Limb (tissue), 2 donors: ENCODE data around the gene SPSB3.

Experiments used
- DNase-seq, 2 donors: peaks; one replicate each; pipeline ENCODE4 v3.0.0-alpha.2; 2016; ENCODE audit errors: extremely low spot score in 2 of 2

SPSB3 gene

DNA sequence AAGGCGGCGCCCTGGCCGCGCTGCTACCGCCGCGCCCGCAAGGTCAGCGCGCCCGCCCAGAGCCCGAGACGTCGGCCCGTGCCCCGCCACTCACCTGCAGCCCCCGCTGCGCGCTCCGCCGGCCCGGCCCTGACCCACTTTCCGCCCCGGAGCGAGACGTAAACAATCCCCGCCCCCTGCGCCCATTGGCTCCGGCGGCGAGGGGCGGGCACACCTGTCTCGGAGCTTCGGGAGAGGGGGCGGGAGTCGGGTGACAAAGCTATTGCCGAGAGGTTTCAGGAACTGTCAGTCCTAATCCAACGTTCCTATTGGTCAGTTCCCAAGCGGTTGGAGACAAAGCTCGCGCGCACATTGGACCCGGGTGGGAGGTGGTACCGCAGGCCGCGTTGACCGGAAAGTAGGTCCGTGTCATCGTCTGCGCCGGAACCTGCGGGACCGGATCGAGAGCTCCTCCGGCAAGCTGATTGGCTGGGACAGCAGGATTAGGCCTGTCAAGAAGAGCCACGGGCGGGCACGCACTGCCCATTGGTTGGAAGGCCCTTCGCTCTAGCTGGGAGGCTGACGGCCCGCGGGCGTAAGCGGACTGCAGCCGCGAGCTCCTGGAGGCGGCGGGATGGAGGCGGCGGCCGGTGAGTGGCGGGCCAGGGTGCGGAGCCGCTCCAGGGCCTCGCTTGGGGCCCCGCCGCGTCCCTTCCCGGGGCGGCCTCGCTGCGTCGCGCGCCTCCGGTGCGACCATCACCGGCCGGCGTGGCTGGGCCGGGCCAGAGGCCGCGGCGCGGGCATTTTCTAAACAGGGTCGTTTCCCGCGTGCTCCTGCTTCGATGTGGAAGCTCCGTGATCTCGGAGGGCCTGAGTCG is at the start of gene SPSB3, which contains the start of gene NUBP2:
TSS of gene SPSB3 (minus strand) at position 164 of the 857 bp plus-strand sequence. CDS start 1,088 bp downstream, outside the sequence.
TSS of gene NUBP2 (plus strand) at position 553 of the 857 bp plus-strand sequence. CDS start at position 614, 61 bp downstream.
- peak; percentile 99 to 100 for DNase-seq

DNA sequence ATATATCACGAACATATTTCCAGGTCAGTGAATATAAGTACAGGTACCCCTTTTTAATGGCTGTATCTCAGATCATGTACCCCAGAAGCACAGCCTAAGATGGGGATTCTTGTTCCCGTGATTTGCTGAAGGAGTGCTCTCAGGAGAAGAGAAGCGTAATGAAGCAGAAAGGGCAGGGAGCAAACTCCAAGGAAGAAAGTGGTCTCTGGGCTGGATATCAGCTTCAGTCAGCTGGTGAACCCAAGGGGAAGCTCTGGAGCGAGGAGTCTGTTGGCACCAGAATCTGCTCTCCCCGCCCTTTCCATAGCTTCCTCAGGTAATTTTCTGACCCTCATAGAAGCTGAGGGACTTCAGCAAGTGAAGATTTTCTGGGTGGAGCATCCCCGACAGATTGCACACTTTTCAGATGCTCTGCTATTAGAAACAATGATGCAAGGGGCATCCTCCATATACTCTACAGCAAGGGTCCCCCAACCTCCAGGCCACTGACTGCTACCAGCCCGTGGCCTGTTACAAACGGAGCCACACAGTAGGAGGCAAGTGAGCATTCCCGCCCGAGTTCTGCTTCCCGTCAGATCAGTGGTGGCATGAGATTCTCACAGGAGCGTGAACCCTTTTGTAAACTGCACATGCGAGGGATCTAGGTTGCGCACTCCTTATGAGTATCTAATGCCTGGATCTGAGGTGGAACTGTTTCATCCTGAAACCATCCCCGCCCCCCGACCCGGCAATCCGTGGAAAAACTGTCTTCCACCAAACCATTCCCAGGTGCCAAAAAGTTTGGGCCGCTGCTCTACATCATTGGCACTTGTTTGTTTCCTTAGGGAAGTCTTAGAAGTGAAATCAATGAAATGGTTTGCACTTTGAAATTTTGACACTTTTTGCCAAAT is 49.1 kb upstream of the SPSB3 start:
- DNase-seq: no peak

DNA sequence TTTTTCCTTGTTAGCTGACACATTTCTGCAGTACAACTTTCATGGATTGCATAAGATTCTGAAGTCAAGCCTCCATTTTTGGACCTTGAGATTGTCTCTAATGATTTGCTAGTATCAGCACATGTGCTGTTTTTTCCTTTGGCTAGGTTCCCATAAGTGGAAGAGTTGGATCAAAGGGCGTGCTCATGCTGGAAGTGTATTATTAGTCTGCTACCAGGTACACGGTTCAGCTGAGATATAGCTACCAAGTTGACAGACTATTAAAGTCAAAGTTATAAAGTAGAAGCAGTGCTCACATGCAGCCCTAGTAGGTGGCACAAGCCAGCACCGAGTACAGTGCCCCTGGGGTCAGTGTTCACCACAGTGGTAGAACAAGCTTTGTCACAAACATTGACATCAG is 47.8 kb upstream of the SPSB3 start:
- DNase-seq: no peak

DNA sequence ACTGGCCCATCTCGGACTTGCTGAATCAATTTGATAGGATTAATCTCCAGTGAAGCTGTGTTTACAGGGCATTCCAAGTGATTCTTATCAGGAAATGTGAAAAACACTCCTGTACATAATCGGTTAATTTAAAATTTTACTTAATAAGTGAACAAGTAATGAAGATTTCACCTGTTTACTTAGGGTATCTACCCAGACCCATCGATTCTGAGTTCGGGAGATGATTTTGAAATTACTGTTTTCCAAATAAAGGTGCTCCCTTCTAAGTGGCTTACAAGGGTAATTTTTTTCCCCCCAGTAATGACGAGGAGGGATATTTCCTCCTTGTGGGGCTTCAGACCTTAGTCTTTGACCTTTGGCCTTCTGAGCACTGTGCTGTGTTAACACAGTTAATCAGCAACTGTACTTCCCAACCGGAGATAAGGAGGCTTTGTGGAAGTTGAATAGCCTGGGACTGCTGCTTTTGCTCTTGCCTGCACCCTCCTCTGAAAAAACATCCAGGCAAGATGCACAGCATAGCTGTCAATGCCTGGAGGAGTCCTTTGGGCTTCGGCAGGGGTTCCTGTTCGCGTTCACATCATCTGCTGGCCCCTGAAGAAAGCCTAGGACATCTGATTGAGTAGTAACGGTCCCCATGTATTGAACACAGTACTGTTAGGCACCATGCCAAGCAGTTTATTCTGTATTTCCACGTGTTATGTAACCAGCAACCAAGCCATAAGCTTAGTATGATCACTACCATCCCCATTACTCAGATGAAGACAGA is 46.5 kb upstream of the SPSB3 start:
- no peak for DNase-seq

DNA sequence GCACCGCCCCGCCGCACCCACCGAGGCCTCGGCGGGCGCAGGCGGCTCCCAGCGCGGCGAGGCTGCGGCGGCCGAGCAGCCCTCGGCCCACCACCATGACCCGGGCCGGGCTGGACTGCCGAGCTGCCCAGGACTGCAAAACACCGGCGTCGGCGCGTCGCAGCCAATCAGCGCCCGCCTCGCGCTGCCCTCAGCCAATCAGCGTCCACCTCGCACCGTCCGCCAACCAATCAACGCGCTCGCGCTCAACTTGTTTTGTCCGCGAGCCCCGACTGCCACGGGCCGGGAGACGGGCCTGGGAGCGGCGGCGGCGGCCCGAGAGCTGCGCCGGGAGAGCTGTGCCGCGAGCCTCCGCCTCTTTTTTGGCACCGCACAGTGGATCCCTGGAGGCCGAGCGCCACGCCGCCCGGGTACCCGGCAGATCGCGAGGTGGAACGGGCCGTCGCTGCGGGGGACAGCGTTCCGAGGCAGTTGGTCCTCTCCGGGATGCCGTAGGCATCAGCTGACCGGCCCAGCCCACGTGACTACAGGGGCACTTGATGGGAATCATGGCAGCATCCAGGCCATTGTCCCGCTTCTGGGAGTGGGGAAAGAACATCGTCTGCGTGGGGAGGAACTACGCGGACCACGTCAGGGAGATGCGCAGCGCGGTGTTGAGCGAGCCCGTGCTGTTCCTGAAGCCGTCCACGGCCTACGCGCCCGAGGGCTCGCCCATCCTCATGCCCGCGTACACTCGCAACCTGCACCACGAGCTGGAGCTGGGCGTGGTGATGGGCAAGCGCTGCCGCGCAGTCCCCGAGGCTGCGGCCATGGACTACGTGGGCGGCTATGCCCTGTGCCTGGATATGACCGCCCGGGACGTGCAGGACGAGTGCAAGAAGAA is 44.6 kb upstream of the SPSB3 start, which contains the start of the genes FAHD1 and HAGH:
TSS of gene FAHD1 (plus strand) at position 516 of the 883 bp plus-strand sequence. CDS start at position 549, 33 bp downstream.
TSS of gene HAGH (minus strand) at position 135 of the 883 bp plus-strand sequence. CDS start at position 97, 38 bp downstream.
- peak; percentile 95 to 97 for DNase-seq

DNA sequence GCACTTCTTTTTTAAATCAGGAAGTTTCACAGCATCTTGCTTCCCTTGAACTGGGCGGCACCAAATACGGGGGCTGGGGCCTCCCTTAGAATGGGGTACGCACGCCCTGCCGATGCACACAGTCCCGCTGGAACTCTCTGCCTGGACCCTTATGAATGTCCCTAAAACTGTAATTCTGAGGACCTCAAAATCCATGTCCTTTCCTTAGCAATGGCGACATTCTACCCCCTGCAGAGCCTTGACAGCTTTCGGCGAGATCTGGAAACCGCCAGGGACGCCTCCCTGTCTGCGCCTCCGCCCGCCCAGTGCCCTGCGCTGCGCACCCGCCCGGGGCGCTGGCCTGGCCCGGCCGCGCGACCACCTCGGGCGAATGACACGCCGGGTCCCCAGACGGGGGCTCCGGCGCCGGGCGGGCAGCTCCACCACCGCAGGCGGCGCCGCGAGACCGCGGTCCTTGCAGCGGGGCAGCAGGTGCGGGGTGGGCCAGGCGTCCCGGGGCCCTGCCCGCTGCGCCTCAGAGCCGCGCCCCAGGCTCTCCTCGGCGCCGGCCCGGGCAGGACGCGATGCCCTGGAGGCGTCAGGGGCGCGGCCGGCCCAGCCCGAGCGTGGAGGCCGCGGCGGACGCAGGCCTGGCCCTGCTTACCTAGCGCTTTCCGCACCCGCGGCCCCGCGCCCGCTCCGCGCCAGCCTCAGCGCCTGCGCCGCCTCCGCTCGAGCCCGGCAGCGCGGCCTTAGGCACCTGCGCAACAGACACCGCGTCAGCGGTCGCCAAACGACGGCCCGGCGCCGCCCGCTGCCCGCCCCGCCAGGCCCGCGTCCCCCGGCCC is 43.7 kb upstream of the SPSB3 start:
- DNase-seq: no peak

DNA sequence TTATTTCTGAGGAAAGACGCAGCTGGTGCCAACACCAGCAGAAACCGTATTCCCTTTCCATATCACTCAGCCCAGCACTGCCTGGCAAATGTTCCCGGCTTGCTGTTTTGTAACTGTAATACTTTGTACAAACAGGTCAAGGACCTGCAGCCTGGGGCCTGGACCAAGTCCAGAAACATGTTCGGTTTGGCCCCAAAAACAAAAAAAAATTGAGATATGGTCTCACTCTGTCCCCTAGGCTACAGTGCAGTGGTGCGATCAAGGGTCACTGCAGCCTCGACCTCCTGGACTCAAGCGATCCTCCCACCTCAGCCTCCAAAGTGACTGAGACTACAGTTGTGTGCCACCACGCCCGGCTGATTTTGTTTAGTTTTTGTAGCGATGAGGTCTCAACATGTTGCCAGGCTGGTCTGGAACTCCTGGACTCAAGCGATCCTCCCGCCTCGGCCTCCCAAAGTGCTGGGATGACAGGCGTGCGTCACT is 43.1 kb upstream of the SPSB3 start:
- DNase-seq: no peak

DNA sequence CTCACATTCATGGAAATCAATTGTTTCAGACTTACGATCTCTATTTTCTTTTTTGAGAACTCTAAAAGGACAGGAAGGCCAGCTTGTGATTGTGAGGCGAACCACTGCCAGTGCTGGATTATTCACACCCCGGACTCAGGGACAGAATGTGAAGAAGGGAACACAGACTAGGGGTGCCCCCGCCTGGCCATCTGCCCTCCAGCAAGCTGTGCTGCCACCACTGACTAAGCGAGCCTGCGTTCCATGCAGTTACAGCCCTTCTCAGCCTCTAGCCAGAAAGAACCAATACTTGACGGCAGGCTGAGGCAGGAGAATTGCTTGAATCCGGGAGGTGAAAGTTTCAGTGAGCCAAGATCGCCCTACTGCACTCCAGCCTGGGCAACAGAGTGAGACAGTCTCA is 41.5 kb upstream of the SPSB3 start:
- no peak for DNase-seq

DNA sequence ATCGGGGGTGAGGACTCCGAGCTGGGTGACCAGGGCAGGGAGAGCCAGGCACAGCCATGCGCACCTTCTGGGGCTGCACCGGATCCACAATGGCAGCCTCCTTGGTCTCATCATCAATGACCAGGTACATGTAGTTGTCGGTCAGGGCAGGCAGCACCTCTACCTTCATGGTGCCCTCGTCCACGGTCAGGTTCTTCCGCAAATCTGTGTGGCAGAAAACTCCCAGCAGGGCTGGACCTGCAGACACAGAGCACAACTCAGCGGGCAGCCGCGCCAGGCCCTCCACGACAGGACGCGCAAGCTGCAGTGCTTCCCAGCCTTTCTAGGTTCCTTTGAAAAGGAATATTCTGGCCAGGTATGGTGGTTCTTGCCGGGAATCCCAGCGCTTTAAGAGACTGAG is 40.4 kb upstream of the SPSB3 start:
- no peak for DNase-seq

DNA sequence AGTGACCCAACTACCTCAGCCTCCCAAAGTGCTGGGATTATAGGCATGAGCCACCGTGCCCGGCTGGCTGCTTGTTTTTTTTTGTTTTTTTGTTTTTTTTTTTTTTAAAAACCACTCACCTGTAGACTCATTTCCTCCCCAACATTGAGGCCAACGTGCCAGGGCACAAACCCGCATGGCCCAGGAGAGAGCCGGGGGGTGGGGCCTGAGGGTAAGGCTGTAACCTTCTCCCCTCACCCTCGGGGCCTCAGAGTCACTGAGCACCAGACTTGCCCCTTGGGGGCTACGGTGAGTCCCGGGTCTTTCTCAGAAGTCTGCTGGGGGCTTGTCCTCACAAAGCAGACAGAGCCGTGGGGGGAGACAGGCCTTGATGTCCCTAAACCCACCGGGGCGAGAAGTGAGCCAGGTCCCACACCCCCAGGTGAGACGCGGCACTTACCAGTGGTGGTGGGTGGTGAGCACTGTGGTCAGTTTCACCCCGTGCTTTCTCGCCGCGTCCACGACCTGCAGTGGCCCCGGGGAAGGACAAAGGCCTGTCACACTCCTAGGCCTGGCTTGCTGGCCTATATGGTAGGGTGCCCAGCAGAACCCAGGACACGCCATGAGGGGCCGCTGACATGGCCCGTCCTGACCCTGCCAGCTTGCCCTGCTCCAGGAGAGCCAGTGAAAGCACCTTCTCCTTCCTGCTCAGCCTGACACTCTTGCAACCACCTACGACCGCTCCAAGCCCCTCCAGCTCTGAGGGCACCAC is 39.7 kb upstream of the SPSB3 start:
- no peak for DNase-seq

DNA sequence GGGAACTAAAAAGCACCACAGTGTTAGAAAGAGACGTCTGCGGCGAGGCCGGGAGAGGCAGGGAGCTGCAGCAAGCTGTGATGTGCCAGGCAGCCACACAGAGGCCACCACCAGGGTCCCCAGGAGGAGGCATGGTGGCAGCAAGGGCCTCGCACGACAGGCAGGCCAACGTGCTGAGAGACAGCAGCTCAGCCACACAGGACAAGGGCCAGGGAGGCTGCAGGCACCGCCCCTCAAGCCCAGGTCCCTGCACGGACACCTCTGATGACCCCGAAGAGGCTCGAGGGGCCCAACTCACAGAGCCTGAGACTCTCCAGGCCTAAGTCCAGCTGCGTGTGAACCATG is 38.5 kb upstream of the SPSB3 start:
- no peak for DNase-seq

DNA sequence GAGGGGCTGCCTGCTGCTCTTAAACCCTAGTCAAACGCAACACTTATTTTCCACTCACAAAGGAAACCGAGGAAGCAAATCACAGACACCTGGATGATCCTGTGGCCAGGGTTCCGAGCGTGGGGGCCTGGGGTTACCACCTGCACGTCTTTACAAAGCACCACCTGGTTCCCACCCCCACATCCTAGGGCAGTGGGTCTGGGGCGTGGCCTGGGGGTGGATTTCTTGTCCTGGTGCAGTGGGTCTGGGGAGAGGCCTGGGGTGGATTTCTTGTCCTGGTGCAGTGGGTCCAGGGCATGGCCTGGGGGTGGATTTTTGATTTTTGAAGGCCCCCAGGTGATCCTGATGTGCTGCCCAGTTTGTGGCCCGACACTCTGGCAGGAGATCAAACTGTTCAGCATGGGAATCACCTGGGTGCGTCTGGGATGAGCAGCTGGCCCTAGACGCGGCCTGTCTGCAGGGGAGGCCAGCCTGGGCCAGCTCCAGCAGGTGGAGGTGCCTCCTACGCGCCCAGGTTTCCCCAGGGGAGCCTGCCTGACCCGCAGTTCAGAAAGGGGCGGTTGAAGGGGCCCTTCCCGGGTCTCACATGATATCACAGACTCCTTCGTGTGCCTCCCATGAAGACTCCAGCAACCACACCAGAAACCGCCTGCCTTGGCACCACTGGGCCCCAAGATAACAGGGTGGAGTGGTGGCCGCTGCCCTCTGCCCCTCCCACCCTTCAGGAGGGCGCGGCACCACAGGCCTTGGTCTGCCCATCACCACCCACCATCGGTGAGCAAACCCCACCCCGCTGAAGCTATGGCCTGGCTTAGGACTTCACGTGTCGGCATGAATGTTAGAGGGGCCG is 38.0 kb upstream of the SPSB3 start:
- DNase-seq: no peak

DNA sequence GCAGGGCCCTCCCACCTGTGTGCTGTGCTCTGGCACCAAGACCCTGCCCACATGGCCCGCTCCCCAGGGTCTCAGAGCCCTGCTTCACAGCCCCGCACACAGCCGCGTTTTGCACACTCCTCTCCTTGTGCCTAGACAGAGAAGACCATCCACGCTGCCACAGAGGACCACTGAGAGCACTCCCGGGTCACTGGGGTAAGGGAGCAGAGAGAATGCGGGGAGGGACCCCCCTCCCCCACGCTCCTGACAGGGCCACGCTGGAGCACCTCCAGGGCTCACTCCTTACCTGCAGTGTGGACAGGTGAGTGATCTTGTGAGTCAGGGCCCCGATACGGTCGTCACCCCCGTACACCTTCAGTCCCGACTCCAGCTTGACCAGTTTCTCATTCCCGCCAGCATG is 37.2 kb upstream of the SPSB3 start:
- no peak for DNase-seq

DNA sequence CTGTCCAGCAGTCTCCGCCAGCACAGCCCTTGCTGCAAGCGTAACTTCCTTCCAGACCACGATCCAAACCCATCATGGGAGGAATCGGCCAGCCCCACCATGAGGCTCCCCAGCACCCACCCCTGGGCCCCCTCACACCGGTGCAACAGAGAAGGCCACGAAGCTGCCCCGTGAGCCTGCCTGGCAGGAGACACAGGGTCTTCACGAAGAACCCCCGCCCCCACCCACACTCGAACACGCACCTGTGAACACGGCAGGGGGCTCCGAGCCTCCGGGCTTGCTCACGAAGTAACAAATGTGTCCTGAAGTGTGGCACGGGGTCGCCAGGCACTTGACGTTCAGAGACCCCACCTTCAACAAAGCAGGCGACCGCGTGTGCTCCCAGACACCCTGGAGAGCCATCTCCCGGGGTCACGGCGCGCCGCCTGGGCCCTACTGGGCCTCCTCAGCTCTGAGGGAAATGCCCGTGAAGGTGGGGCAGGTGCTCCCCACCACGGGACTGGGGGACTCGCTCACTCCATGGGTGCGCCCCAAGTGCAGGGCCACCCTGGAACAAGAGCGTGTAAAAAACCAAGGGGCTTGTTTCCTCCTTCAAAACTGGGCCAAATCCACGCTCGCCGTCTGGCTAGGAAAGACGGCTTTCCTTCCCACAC is 36.6 kb upstream of the SPSB3 start:
- DNase-seq: no peak

DNA sequence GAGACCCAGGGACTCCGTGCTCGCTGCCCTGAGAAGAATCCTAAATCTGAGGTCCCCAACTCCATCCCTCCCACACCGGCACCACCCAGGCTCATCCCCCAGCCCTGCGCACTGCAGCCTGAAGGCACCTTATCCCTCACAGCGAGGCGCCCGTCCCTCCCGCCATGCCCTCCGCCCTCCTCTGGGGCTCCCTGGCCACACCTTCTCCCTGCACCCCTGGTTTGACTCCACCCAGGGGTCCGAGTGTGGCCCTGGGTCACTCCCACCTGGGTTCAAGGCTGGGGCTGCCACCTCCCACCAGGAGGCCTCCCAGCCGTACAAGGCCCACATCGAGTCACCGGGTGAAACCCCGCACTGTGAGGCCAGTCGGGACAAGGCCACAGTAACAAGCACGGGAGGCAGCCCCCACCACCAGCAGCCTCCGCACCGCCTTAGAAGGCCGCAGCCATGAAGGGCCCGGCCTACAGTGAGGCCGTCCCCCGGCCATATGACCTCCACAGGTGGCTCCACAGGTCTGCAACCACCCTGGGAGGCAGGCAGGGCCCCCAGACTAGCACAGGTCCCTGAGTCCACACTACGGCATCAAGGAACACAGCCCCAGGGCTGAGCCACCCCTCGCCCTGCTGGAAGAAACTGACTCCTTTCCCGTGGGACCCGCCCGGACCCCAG is 36.0 kb upstream of the SPSB3 start:
- DNase-seq: no peak

DNA sequence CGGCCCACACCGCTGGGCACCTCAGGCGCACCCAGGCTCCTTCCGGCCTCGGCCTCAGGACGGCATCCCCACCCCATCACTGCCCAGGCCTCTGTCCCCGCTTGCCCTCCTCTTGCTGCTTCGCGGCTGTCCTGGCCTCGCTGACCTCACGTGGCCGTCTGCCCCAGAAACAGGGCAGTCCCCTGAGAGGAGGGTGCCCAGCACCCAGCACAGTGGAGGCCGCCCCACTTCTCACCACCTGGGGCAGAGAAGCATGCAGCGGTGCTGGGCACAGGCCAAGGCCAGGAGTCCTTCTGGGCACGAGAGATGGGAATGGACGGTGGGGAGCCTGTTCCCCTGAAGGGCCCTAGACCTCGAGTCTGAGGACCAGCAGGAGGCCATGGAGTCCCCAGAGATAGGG is 35.3 kb upstream of the SPSB3 start:
- no peak for DNase-seq

DNA sequence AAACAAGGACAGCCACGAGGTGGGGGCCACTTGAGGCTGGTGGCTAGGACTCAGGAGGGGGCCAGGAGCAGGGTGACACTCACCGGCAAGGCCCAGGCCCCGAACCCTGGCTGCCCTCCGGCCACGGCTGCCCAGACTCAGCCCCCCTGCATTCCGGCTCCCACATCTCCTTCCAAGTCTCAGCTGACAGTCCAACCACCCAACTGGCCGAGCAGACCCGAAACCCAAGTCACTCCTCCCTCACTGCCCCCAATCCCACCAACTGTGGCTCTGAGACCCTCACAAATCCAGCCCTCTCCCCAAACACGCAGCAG is 34.9 kb upstream of the SPSB3 start:
- DNase-seq: no peak
